ENCODE data around the gene TCF23.
"Not testable (repeated sequence)": the region's sequence is repeated elsewhere in the genome, so short reads cannot be mapped to it uniquely, and the experiment has no call there.

The TCF23 gene

GRCh38 chr2:27155069-27155520 lies 6.3 kb downstream of the TCF23 start:
- no peak for DNase-seq

GRCh38 chr2:27158468-27158867 lies 9.7 kb downstream of the TCF23 start:
- no peak for DNase-seq

GRCh38 chr2:27159271-27159670 lies 10.5 kb downstream of the TCF23 start:
- DNase-seq: no peak

GRCh38 chr2:27160191-27160590 lies 11.4 kb downstream of the TCF23 start:
- DNase-seq: no peak

- DNase-seq: no peak
Observed at GRCh38 chr2:27162151-27163121, 13.6 kb downstream of the TCF23 start.

- no peak for DNase-seq
Observed at GRCh38 chr2:27164960-27165763, 16.4 kb downstream of the TCF23 start.

GRCh38 chr2:27170581-27171337 lies 22.0 kb downstream of the TCF23 start:
- DNase-seq: no peak

GRCh38 chr2:27171351-27171848 lies 22.6 kb downstream of the TCF23 start:
- no peak for DNase-seq

GRCh38 chr2:27174638-27175037 lies 25.8 kb downstream of the TCF23 start:
- DNase-seq: no peak

- no peak for DNase-seq
Observed at GRCh38 chr2:27175330-27175729, 26.5 kb downstream of the TCF23 start.

- DNase-seq: not testable (repeated sequence)
Observed at GRCh38 chr2:27175781-27176180, 27.0 kb downstream of the TCF23 start.

- DNase-seq: no peak
Observed at GRCh38 chr2:27177441-27178351, 28.9 kb downstream of the TCF23 start.

GRCh38 chr2:27178469-27178868 lies 29.7 kb downstream of the TCF23 start:
- no peak for DNase-seq

GRCh38 chr2:27179344-27180000 lies 30.7 kb downstream of the TCF23 start:
- no peak for DNase-seq

GRCh38 chr2:27182346-27182745 lies 33.5 kb downstream of the TCF23 start:
- DNase-seq: no peak

GRCh38 chr2:27184115-27184514 lies 35.3 kb downstream of the TCF23 start:
- DNase-seq: no peak

- DNase-seq: no peak
Observed at GRCh38 chr2:27185331-27186026, 36.7 kb downstream of the TCF23 start.

- no peak for DNase-seq
Observed at GRCh38 chr2:27186613-27187345, 38.0 kb downstream of the TCF23 start.

- DNase-seq: no peak
Observed at GRCh38 chr2:27189989-27190388, 41.2 kb downstream of the TCF23 start.

Data from CD4-positive, alpha-beta T cell treated with Interleukin-4 for 1 hour (primary cell).